Breast epithelium (tissue), 3 donors: ENCODE data around the gene MGAT4A.
"Not testable (repeated sequence)": the region's sequence is repeated elsewhere in the genome, so short reads cannot be mapped to it uniquely, and the experiment has no call there.

Source experiments
- POLR2A ChIP-seq: fragments of 450-650 bp; IDR thresholded peaks from one replicate; pipeline ENCODE4 v1.6.1; 2016; ENCODE audit warnings: antibody characterized with exemption, mild to moderate bottlenecking, moderate library complexity
- TF ChIP-seq, protein P1 (sequence below), 3 donors: fragments of 450-650 bp; IDR thresholded peaks; one replicate each; pipeline ENCODE4 v1.5.1; 2016 to 2017; ENCODE audit warnings: antibody characterized with exemption in 3 of 3, mild to moderate bottlenecking in 3 of 3, moderate library complexity in 3 of 3

DNA sequence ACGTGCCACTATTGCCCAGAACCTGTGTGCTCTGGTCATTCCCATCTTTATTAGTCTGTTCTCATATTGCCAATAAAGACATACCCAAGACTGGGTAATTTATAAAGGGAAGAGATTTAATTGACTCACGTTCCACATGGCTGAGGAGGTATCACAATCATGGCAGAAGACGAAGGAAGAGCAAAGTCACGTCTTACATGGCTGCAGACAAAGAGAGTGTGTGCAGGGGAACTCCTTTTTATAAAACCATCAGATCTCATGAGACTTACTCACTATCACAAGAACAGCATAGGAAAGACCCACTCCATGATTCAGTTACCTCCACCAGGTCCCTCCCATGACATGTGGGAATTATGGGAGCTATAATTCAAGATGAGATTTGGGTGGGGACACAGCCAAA, 21.8 kb upstream of the MGAT4A start:
- TF ChIP-seq, protein P1, sequence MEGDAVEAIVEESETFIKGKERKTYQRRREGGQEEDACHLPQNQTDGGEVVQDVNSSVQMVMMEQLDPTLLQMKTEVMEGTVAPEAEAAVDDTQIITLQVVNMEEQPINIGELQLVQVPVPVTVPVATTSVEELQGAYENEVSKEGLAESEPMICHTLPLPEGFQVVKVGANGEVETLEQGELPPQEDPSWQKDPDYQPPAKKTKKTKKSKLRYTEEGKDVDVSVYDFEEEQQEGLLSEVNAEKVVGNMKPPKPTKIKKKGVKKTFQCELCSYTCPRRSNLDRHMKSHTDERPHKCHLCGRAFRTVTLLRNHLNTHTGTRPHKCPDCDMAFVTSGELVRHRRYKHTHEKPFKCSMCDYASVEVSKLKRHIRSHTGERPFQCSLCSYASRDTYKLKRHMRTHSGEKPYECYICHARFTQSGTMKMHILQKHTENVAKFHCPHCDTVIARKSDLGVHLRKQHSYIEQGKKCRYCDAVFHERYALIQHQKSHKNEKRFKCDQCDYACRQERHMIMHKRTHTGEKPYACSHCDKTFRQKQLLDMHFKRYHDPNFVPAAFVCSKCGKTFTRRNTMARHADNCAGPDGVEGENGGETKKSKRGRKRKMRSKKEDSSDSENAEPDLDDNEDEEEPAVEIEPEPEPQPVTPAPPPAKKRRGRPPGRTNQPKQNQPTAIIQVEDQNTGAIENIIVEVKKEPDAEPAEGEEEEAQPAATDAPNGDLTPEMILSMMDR (IDR thresholded peaks at IDR 0.05) = not testable (repeated sequence)
- TF ChIP-seq POLR2A = not testable (repeated sequence)
